Astrocyte (in vitro differentiated cells and primary cell): ENCODE measurements around the gene KRTAP4-1. TPM values are rescaled to one million over a fixed set of nuclear protein-coding genes. Genes with fewer than 3 reads are reported as not detected.
A peak's percentile ranks its signal among the peaks of the same experiment; 100 is the strongest.

Experiments
- DNase-seq: peaks from one replicate; pipeline ENCODE4 v3.0.0-alpha.2; 2010; ENCODE audit warnings: low read depth
- FAIRE-seq: peaks from 2 replicates; lab custom pipeline; 2011; peaks lifted over from hg19 to GRCh38; lab: Jason Lieb, UNC
- H2AFZ ChIP-seq: 2 replicates; pipeline ENCODE4 v1.6.0; 2012; ENCODE audit warnings: low read depth, low read length, inconsistent platforms
- H3K27ac ChIP-seq: 2 replicates; pipeline ENCODE4 v1.5.1; 2011; ENCODE audit warnings: low read depth, low read length, inconsistent platforms
- H3K27me3 ChIP-seq: 2 replicates; pipeline ENCODE4 v1.6.0; 2011; ENCODE audit warnings: low read length, inconsistent platforms; ENCODE audit not compliant: insufficient read depth
- H3K36me3 ChIP-seq: 2 replicates; pipeline ENCODE4 v1.5.1; 2011; ENCODE audit warnings: low read length, inconsistent platforms; ENCODE audit not compliant: insufficient read depth
- H3K4me1 ChIP-seq: 2 replicates; pipeline ENCODE4 v1.5.1; 2011; ENCODE audit warnings: low read length, inconsistent platforms; ENCODE audit not compliant: insufficient read depth
- H3K4me2 ChIP-seq: 2 replicates; pipeline ENCODE4 v1.6.0; 2012; ENCODE audit warnings: low read length, inconsistent platforms
- H3K4me3 ChIP-seq: 2 replicates; pipeline ENCODE4 v1.5.1; 2011; ENCODE audit warnings: low read depth, mild to moderate bottlenecking, low read length, inconsistent platforms; ENCODE audit not compliant: insufficient read depth
- H3K79me2 ChIP-seq: 2 replicates; pipeline ENCODE4 v1.6.0; 2012; ENCODE audit warnings: mild to moderate bottlenecking, low read length, inconsistent platforms; ENCODE audit not compliant: insufficient read depth
- H3K9ac ChIP-seq: 2 replicates; pipeline ENCODE4 v1.6.0; 2012; ENCODE audit warnings: mild to moderate bottlenecking, low read length, inconsistent platforms
- H3K9me3 ChIP-seq: 2 replicates; pipeline ENCODE4 v1.5.1; 2012; ENCODE audit warnings: low read depth, mild to moderate bottlenecking, low read length, inconsistent platforms; ENCODE audit not compliant: insufficient read depth
- H4K20me1 ChIP-seq: 2 replicates; pipeline ENCODE4 v1.6.0; 2012; ENCODE audit warnings: low read length, inconsistent platforms; ENCODE audit not compliant: insufficient read depth
- H3K27ac Mint-ChIP-seq: one replicate; pipeline ENCODE4 v1.8.0; 2021; ENCODE audit warnings: mild to moderate bottlenecking, mixed read lengths; ENCODE audit not compliant: unreplicated experiment
- H3K27me3 Mint-ChIP-seq: one replicate; pipeline ENCODE4 v1.8.0; 2021; ENCODE audit warnings: low read depth, mixed read lengths; ENCODE audit not compliant: unreplicated experiment
- H3K36me3 Mint-ChIP-seq: one replicate; pipeline ENCODE4 v1.8.0; 2021; ENCODE audit warnings: low read depth, mixed read lengths; ENCODE audit not compliant: unreplicated experiment
- H3K4me1 Mint-ChIP-seq: one replicate; pipeline ENCODE4 v1.8.0; 2021; ENCODE audit warnings: low read depth, mixed read lengths; ENCODE audit not compliant: unreplicated experiment
- H3K4me3 Mint-ChIP-seq: one replicate; pipeline ENCODE4 v1.8.0; 2021; ENCODE audit warnings: mild to moderate bottlenecking, moderate library complexity, mixed read lengths; ENCODE audit not compliant: unreplicated experiment
- H3K9me3 Mint-ChIP-seq: one replicate; pipeline ENCODE4 v1.8.0; 2021; ENCODE audit warnings: mild to moderate bottlenecking, mixed read lengths; ENCODE audit not compliant: unreplicated experiment
- CTCF ChIP-seq: IDR thresholded peaks from 2 replicates; pipeline ENCODE4 v1.5.1; 2011; ENCODE audit warnings: low read depth, mild to moderate bottlenecking, inconsistent platforms, low read length, moderate library complexity; ENCODE audit not compliant: insufficient read depth
- EZH2 ChIP-seq: IDR thresholded peaks from 2 replicates; pipeline ENCODE4 v1.6.1; 2012; ENCODE audit warnings: mild to moderate bottlenecking, low read length, inconsistent platforms; ENCODE audit not compliant: insufficient read depth
- total RNA-seq: library from RNA; stranded (reverse); gene quantifications from 2 replicates; pipeline ENCODE4 v1.2.1, GENCODE V29; 2021

KRTAP4-1 gene
- total RNA-seq, 1 donor from 2014 or later: not detected

GRCh38 chr17:41211845-41212466 lies 27.2 kb upstream of the KRTAP4-1 start:
- Histone ChIP-seq H3K4me1 (no peaks in the 10 kb centered on the region), H3K4me2 (no peak overlapping the region), H4K20me1 (no peaks in the 10 kb centered on the region), H3K4me3 (no peak overlapping the region), H3K79me2 (no peaks in the 10 kb centered on the region), H3K36me3 (no peaks in the 10 kb centered on the region), H3K27me3 (no peaks in the 10 kb centered on the region), H3K27ac (no peak overlapping the region), H3K9me3 (no peaks in the 10 kb centered on the region), H2AFZ (no peak overlapping the region), H3K9ac (no peak overlapping the region)
- no peak overlapping the region for H3K27ac Mint-ChIP-seq
- FAIRE-seq: no peak
- peaks cover 3% of the 10 kb centered on the region for H3K9me3 Mint-ChIP-seq
- DNase-seq: peak; percentile 35
- peaks cover 2% of the 10 kb centered on the region for H3K36me3 Mint-ChIP-seq
- TF ChIP-seq EZH2 (no peak), CTCF (no peak)
- H3K27me3 Mint-ChIP-seq: peaks cover 16% of the 10 kb centered on the region
- H3K4me3 Mint-ChIP-seq: no peak overlapping the region
- H3K4me1 Mint-ChIP-seq: no peaks in the 10 kb centered on the region

GRCh38 chr17:41199421-41200078 lies 14.8 kb upstream of the KRTAP4-1 start:
- FAIRE-seq: no peak

More at GRCh38 chr17:41199421-41200078, 14.8 kb upstream of the KRTAP4-1 start:
- Histone ChIP-seq H3K4me3 (no peak overlapping the region), H3K27ac (no peak overlapping the region), H3K9ac (no peak overlapping the region), H3K4me1 (no peaks in the 10 kb centered on the region), H3K36me3 (no peaks in the 10 kb centered on the region), H4K20me1 (no peaks in the 10 kb centered on the region), H3K9me3 (no peaks in the 10 kb centered on the region), H2AFZ (no peak overlapping the region), H3K27me3 (peaks cover 2% of the 10 kb centered on the region), H3K79me2 (no peaks in the 10 kb centered on the region), H3K4me2 (no peak overlapping the region)
- no peak for DNase-seq
- no peak for TF ChIP-seq CTCF
- no peak for TF ChIP-seq EZH2
- H3K27me3 Mint-ChIP-seq: peaks cover 10% of the 10 kb centered on the region
- no peaks in the 10 kb centered on the region for H3K36me3 Mint-ChIP-seq
- no peak overlapping the region for H3K4me3 Mint-ChIP-seq
- H3K4me1 Mint-ChIP-seq: no peaks in the 10 kb centered on the region
- H3K27ac Mint-ChIP-seq: no peak overlapping the region
- H3K9me3 Mint-ChIP-seq: peaks cover 7% of the 10 kb centered on the region
